Measurements from ENCODE around the gene MS4A7.

MS4A7 gene

DNA sequence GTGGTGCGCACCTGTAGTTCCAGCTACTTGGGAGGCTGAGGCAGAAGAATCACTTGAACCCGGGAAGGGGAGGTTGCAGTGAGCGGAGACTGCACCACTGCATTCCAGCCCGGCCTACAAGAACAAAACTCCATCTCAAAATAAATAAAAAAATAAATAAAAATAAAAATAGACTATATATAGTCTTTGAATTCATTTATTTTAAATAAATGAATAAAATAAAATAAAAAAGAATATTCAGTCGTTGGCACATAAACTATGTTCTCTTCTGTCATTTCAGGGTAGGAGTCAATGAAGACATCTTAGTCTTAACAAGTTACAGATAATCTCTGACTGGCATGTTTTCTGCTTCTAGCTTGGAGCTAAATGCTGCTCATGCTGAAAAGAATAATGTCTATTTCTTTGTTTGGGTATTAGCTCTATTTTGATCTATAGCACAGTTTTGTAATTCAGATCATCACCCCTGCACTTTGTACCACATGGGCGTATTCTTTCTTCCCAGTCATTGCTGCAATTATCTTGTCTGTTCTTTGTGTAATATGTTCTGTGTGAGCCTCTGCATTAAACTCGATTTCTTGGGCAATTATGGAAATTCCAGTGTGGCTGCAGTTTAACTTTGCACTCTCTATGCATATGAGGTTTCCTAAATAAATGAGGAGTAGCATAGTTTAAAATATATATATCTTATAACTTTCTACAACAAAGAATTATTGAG lies 16.5 kb downstream of the MS4A7 start:
- Histone ChIP-seq H3K4me1 (ENCODE audit: control insufficient read depth, insufficient read depth, low read length, unreplicated experiment) (no peaks in the 10 kb centered on the region), H3K4me3 (ENCODE audit: low read depth, low read length) (no peak overlapping the region)

DNA sequence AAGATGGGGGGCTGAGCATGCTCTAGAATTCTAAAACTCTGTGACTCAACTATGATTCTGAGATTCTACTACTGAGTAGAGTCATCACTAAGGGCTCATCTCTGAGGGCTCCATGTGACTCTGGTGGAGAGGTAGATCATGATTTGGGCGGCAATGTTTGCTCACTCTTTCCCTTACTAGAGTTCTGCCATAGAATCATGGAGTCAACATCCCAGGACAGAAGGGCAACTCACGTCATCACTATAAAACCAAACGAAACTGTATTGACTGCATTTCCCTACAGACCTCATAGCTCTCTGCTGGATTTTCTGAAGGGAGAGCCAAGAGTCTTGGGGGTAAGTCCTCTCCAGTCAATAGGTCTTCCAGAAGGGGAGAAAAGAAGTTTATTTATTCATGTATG lies 18.1 kb downstream of the MS4A7 start, which contains the start of gene MS4A14:
TSS of gene MS4A14 (plus strand) at position 78 of the 400 bp plus-strand sequence. CDS start at position 198, 120 bp downstream.
- H3K36me3 ChIP-seq (ENCODE audit: insufficient read depth, low read length), result no peaks in the 10 kb centered on the region
- no peak within 1 kb of the TSS for H2AFZ ChIP-seq (ENCODE audit: low read length, unreplicated experiment)
- H3K4me3 ChIP-seq (ENCODE audit: low read depth, low read length), result no peak within 1 kb of the TSS
- H3K79me2 ChIP-seq (ENCODE audit: control insufficient read depth, insufficient read depth, low read length, unreplicated experiment), result no peaks in the 10 kb centered on the region
- H3K27me3 ChIP-seq (ENCODE audit: insufficient read depth, low read length), result no peaks in the 10 kb centered on the region
- no peak within 1 kb of the TSS for H3K27ac ChIP-seq (ENCODE audit: low read depth, low read length)
- H3K4me1 ChIP-seq (ENCODE audit: control insufficient read depth, insufficient read depth, low read length, unreplicated experiment), result no peaks in the 10 kb centered on the region

More for the DNA sequence above, 16.5 kb downstream of the MS4A7 start:
- H2AFZ ChIP-seq (ENCODE audit: low read length, unreplicated experiment), result no peak overlapping the region
- no peak overlapping the region for H3K27ac ChIP-seq (ENCODE audit: low read depth, low read length)
- no peaks in the 10 kb centered on the region for H3K27me3 ChIP-seq (ENCODE audit: insufficient read depth, low read length)
- H3K79me2 ChIP-seq (ENCODE audit: control insufficient read depth, insufficient read depth, low read length, unreplicated experiment), result no peaks in the 10 kb centered on the region
- H3K36me3 ChIP-seq (ENCODE audit: insufficient read depth, low read length), result no peaks in the 10 kb centered on the region

DNA sequence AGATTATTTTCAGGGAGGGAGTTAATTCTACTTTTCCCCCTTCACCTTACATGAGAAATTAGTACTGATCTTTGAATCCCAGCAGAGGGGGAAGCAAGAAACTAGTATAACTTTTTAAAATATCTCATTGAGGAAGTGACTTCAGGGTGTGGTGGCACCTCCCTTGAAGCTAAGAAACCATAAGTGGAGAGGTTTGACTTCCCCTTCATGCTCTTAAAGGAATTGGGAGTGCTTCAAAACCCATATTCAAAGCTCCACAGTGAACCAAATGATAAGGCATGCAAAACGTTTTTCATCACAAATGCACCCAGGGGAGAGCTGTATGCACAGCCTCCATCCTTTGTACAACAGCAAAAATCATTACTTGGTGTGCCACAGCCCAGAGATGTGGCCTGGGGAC lies 18.5 kb downstream of the MS4A7 start:
- H3K27me3 ChIP-seq (ENCODE audit: insufficient read depth, low read length), result no peaks in the 10 kb centered on the region

DNA sequence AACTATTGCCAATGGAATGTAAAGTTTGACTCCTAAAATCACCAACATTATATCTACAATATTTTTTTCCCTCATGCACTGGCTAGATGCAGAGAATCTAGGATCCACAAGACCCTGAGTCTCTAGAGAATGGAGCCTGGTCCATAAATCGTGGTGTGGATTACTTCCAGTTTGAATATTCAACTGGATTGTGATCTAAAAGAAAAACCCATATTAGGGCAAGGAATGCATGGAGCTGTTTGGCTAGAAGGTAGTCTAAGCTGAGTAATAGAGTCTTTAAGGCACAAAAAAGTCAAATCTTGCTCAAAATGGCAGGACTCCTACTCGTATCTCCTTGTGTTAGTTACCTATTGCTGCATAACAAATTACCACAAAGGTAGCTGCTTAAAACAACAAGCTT lies 41.7 kb downstream of the MS4A7 start:
- H3K4me1 ChIP-seq (ENCODE audit: control insufficient read depth, insufficient read depth, low read length, unreplicated experiment), result no peaks in the 10 kb centered on the region
- H2AFZ ChIP-seq (ENCODE audit: low read length, unreplicated experiment), result no peak overlapping the region
- no peaks in the 10 kb centered on the region for H3K79me2 ChIP-seq (ENCODE audit: control insufficient read depth, insufficient read depth, low read length, unreplicated experiment)
- H3K27me3 ChIP-seq (ENCODE audit: insufficient read depth, low read length), result no peaks in the 10 kb centered on the region
- no peak overlapping the region for H3K27ac ChIP-seq (ENCODE audit: low read depth, low read length)
- no peaks in the 10 kb centered on the region for H3K36me3 ChIP-seq (ENCODE audit: insufficient read depth, low read length)
- H3K4me3 ChIP-seq (ENCODE audit: low read depth, low read length), result no peak overlapping the region

More for the DNA sequence above, 18.5 kb downstream of the MS4A7 start:
- H3K27ac ChIP-seq (ENCODE audit: low read depth, low read length), result no peak overlapping the region
- no peaks in the 10 kb centered on the region for H3K4me1 ChIP-seq (ENCODE audit: control insufficient read depth, insufficient read depth, low read length, unreplicated experiment)
- H3K79me2 ChIP-seq (ENCODE audit: control insufficient read depth, insufficient read depth, low read length, unreplicated experiment), result no peaks in the 10 kb centered on the region
- no peaks in the 10 kb centered on the region for H3K36me3 ChIP-seq (ENCODE audit: insufficient read depth, low read length)
- H2AFZ ChIP-seq (ENCODE audit: low read length, unreplicated experiment), result no peak overlapping the region
- no peak overlapping the region for H3K4me3 ChIP-seq (ENCODE audit: low read depth, low read length)

DNA sequence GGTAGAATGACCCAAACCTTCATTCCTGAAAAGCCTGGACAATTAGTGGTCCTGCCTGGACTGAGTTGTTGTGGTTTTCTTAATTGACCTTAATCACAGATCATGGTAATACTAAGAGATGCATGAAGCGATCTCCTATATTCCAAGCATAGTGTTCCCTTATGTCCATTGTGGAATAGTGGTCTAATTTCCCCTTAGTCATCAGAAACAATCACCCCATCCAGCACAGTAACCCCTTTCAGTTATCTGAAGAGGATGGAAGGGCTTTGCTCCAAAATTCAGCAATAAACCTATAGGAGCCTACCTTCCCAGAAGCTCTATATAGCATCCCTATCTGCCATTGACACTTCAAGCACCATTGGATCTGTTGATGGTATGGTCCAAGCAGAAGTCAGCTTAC lies 44.3 kb downstream of the MS4A7 start:
- Histone ChIP-seq H3K36me3 (ENCODE audit: insufficient read depth, low read length) (no peaks in the 10 kb centered on the region), H3K4me1 (ENCODE audit: control insufficient read depth, insufficient read depth, low read length, unreplicated experiment) (no peaks in the 10 kb centered on the region), H3K27ac (ENCODE audit: low read depth, low read length) (no peak overlapping the region), H3K4me3 (ENCODE audit: low read depth, low read length) (no peak overlapping the region), H2AFZ (ENCODE audit: low read length, unreplicated experiment) (no peak overlapping the region), H3K79me2 (ENCODE audit: control insufficient read depth, insufficient read depth, low read length, unreplicated experiment) (no peaks in the 10 kb centered on the region), H3K27me3 (ENCODE audit: insufficient read depth, low read length) (no peaks in the 10 kb centered on the region)

DNA sequence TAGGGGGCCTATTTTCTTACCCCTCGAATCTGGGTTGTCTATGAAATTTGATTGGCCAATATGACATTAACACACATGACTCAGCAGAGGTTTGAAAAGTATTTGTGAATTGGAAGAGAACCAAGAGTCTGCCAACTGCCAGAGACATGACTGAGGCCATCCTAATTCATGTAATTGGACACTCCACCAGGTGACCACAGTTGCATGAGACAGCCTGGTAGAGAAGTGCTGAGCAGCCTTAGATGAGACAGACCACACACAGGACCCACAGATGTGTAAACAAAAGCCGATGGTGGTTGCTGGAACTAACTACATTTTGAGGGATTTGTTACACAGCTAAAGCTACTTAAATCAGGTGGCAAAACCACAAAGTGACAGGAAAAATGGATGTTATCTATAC lies 50.2 kb downstream of the MS4A7 start:
- Histone ChIP-seq H3K36me3 (ENCODE audit: insufficient read depth, low read length) (no peaks in the 10 kb centered on the region), H2AFZ (ENCODE audit: low read length, unreplicated experiment) (no peak overlapping the region), H3K4me1 (ENCODE audit: control insufficient read depth, insufficient read depth, low read length, unreplicated experiment) (no peaks in the 10 kb centered on the region), H3K27ac (ENCODE audit: low read depth, low read length) (no peak overlapping the region), H3K4me3 (ENCODE audit: low read depth, low read length) (no peak overlapping the region), H3K79me2 (ENCODE audit: control insufficient read depth, insufficient read depth, low read length, unreplicated experiment) (no peaks in the 10 kb centered on the region), H3K27me3 (ENCODE audit: insufficient read depth, low read length) (no peaks in the 10 kb centered on the region)

DNA sequence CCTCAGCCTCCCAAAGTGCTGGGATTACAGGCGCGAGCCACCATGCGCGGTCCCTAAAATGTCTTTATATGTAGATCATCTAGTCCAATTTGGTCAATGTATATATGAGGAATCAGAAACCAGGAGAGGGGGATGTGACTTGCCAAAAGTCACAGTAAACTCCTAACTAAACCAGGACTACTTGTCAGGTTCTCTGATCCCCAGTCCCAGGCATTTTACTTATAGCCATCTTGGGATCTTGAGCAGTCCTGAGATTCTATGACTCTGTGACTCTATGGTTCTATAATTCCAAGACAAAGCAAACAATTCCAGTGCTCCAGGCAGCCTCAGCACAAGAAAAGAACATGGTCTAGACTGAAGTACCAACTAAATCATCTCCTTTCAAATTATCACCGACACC lies 50.9 kb downstream of the MS4A7 start, which contains the start of gene MS4A5:
TSS of gene MS4A5 (plus strand) at position 301 of the 400 bp plus-strand sequence. CDS start 103 bp downstream, outside the sequence.
- Histone ChIP-seq H3K27me3 (ENCODE audit: insufficient read depth, low read length) (no peaks in the 10 kb centered on the region), H2AFZ (ENCODE audit: low read length, unreplicated experiment) (no peak within 1 kb of the TSS), H3K27ac (ENCODE audit: low read depth, low read length) (no peak within 1 kb of the TSS)

DNA sequence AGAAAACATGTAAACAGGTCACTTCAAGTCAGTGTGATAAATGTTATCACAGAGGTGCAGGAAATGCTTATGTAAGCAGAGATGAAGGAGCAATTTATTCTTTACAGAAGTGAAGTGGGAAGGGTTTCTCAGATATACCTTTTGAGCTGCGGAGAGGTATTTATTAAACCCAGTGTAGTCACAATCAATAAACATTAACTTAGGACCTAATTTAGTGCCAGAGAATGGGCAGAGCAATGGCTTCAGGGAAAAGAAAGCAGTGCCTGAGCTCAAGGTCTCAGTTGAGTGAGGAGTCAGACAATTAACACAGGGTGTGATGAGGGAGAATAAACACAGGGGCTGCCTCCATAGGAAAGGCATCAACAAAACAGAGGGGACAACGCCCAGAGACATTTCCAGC lies 52.9 kb downstream of the MS4A7 start:
- Histone ChIP-seq H3K36me3 (ENCODE audit: insufficient read depth, low read length) (no peaks in the 10 kb centered on the region), H3K4me1 (ENCODE audit: control insufficient read depth, insufficient read depth, low read length, unreplicated experiment) (no peaks in the 10 kb centered on the region), H3K27me3 (ENCODE audit: insufficient read depth, low read length) (no peaks in the 10 kb centered on the region), H3K27ac (ENCODE audit: low read depth, low read length) (no peak overlapping the region), H3K4me3 (ENCODE audit: low read depth, low read length) (no peak overlapping the region), H2AFZ (ENCODE audit: low read length, unreplicated experiment) (no peak overlapping the region), H3K79me2 (ENCODE audit: control insufficient read depth, insufficient read depth, low read length, unreplicated experiment) (no peaks in the 10 kb centered on the region)

More for the DNA sequence above, 50.9 kb downstream of the MS4A7 start, which contains the start of gene MS4A5:
- Histone ChIP-seq H3K4me1 (ENCODE audit: control insufficient read depth, insufficient read depth, low read length, unreplicated experiment) (no peaks in the 10 kb centered on the region), H3K4me3 (ENCODE audit: low read depth, low read length) (no peak within 1 kb of the TSS), H3K36me3 (ENCODE audit: insufficient read depth, low read length) (no peaks in the 10 kb centered on the region), H3K79me2 (ENCODE audit: control insufficient read depth, insufficient read depth, low read length, unreplicated experiment) (no peaks in the 10 kb centered on the region)

DNA sequence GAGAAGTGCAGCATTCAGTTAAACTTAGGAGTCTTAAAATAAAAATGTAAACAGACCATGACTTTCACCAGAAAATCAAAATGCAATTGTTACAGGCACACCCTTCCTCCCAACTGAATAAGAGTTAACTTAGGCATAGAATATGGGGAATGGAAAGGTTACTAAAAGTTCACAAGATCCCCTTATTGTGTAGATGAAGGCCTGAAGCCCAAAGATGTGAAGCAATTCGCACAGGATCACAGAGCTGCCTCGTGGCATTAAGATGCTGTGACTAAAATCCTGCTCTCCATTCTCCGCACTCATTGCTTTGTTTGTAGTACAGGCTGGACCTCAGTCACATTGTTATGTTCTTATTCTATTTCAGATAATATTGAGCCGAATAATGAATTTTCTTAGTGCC lies 55.1 kb downstream of the MS4A7 start:
- Histone ChIP-seq H2AFZ (ENCODE audit: low read length, unreplicated experiment) (no peak overlapping the region), H3K27ac (ENCODE audit: low read depth, low read length) (no peak overlapping the region), H3K36me3 (ENCODE audit: insufficient read depth, low read length) (no peaks in the 10 kb centered on the region), H3K4me3 (ENCODE audit: low read depth, low read length) (no peak overlapping the region), H3K79me2 (ENCODE audit: control insufficient read depth, insufficient read depth, low read length, unreplicated experiment) (no peaks in the 10 kb centered on the region), H3K4me1 (ENCODE audit: control insufficient read depth, insufficient read depth, low read length, unreplicated experiment) (no peaks in the 10 kb centered on the region), H3K27me3 (ENCODE audit: insufficient read depth, low read length) (no peaks in the 10 kb centered on the region)

Data from ACC112 (cell line).